ENCODE data around the gene CA12. TPM values are rescaled to one million over a fixed set of nuclear protein-coding genes. Genes with fewer than 3 reads are reported as not detected.

The CA12 gene
- total RNA-seq, 1 donor from 2014 or later, result 0.28 TPM

- ATAC-seq, result peak; percentile 95
- peak; percentile 86 for DNase-seq (ENCODE audit: low spot score)
Measured at GRCh38 chr15:63277038-63277892, 104.4 kb downstream of the CA12 start, which contains the start of gene APH1B. Gene APH1B, plus strand, starts transcription at chr15:63277605. Its CDS starts 19 bp downstream, at chr15:63277624.

- DNase-seq (ENCODE audit: low spot score) (no peak), ATAC-seq (peak; percentile 8)
Measured at GRCh38 chr15:63276342-63277037, 105.2 kb downstream of the CA12 start.

GRCh38 chr15:63274427-63274826 is 107.2 kb downstream of the CA12 start:
- DNase-seq (ENCODE audit: low spot score), result no peak
- ATAC-seq, result no peak

Other genes with a start within 250 kb of the CA12 start
- 54.6 TPM for gene RPS27L, start 224.4 kb downstream of the CA12 start, total RNA-seq
- 6.8 TPM for gene RAB8B, start 192.2 kb downstream of the CA12 start, total RNA-seq
- 3.3 TPM for gene APH1B, start 104.2 kb downstream of the CA12 start, total RNA-seq
- 22.0 TPM for gene USP3, start 122.7 kb upstream of the CA12 start, total RNA-seq
- 0.53 TPM for gene FBXL22, start 215.5 kb upstream of the CA12 start, total RNA-seq